HL-60 (cell line): ENCODE results near the gene SLC6A13.

ENCODE experiments used
- DNase-seq, 2 experiments: peaks; one replicate each; pipeline ENCODE4 v3.0.0-alpha.2; 2010 to 2020; ENCODE audit warnings: low read depth in 1 of 2, low spot score in 1 of 2
- H3K27ac ChIP-seq: fragments of 250-450 bp; sonication (Bioruptor Pico); replicated peaks from 2 replicates; pipeline ENCODE4 v1.5.1; 2020; ENCODE audit warnings: mild to moderate bottlenecking, moderate library complexity
- H3K27me3 ChIP-seq: fragments of 250-450 bp; sonication (Bioruptor Pico); 2 replicates; pipeline ENCODE4 v1.5.1; 2021; ENCODE audit warnings: mild to moderate bottlenecking, moderate library complexity; ENCODE audit not compliant: insufficient read depth, poor library complexity, severe bottlenecking
- H3K4me3 ChIP-seq: replicated peaks from 2 replicates; pipeline ENCODE4 v1.5.1; 2011; ENCODE audit warnings: mild to moderate bottlenecking, control low read depth, low read length; ENCODE audit not compliant: insufficient read depth
- CTCF ChIP-seq: IDR thresholded peaks from one replicate; pipeline ENCODE4 v1.5.1; 2011; ENCODE audit warnings: low read length, control low read depth, inconsistent platforms; ENCODE audit not compliant: insufficient read depth
- GABPA ChIP-seq: IDR thresholded peaks from 2 replicates; pipeline ENCODE4 v1.6.1; 2012; ENCODE audit warnings: low read depth
- POLR2AphosphoS5 ChIP-seq: IDR thresholded peaks from 2 replicates; pipeline ENCODE4 v1.6.1; 2012; ENCODE audit warnings: low read depth
- REST ChIP-seq: IDR thresholded peaks from 2 replicates; pipeline ENCODE4 v1.6.1; 2012; ENCODE audit warnings: low read depth; ENCODE audit not compliant: insufficient replicate concordance
- SPI1 ChIP-seq: IDR thresholded peaks from 2 replicates; pipeline ENCODE4 v1.6.1; 2012; ENCODE audit warnings: low read depth, mild to moderate bottlenecking, borderline replicate concordance

The SLC6A13 gene

GRCh38 chr12:177980-178828 is 84.4 kb downstream of the SLC6A13 start:
- H3K27ac ChIP-seq, result no peak overlapping the region
- no peak for DNase-seq

GRCh38 chr12:177336-177979 is 85.2 kb downstream of the SLC6A13 start:
- H3K4me3 ChIP-seq, result no peak overlapping the region
- H3K27ac ChIP-seq, result no peak overlapping the region
- TF ChIP-seq REST (no peak), GABPA (no peak)
- no peak for DNase-seq
- no peaks in the 10 kb centered on the region for H3K27me3 ChIP-seq

More at GRCh38 chr12:177980-178828, 84.4 kb downstream of the SLC6A13 start:
- Histone ChIP-seq H3K4me3 (no peak overlapping the region), H3K27me3 (no peaks in the 10 kb centered on the region)
- TF ChIP-seq REST (no peak), CTCF (no peak), SPI1 (no peak), POLR2AphosphoS5 (no peak), GABPA (no peak)

- Histone ChIP-seq H3K27me3 (no peaks in the 10 kb centered on the region), H3K27ac (no peak overlapping the region), H3K4me3 (no peak overlapping the region)
- no peak for DNase-seq
- no peak for TF ChIP-seq CTCF
- no peak for TF ChIP-seq GABPA
- no peak for TF ChIP-seq SPI1
- TF ChIP-seq POLR2AphosphoS5, result no peak
- no peak for TF ChIP-seq REST
Measured at GRCh38 chr12:176321-177181, 86.1 kb downstream of the SLC6A13 start.
